ENCODE results near the gene ABL1. TPM values are rescaled to one million over a fixed set of nuclear protein-coding genes. Genes with fewer than 3 reads are reported as not detected.
"Not testable (repeated sequence)": the region's sequence is repeated elsewhere in the genome, so short reads cannot be mapped to it uniquely, and the experiment has no call there.

ABL1 gene
- total RNA-seq, 1 experiment from 2014 or later = 67.5 TPM

DNA sequence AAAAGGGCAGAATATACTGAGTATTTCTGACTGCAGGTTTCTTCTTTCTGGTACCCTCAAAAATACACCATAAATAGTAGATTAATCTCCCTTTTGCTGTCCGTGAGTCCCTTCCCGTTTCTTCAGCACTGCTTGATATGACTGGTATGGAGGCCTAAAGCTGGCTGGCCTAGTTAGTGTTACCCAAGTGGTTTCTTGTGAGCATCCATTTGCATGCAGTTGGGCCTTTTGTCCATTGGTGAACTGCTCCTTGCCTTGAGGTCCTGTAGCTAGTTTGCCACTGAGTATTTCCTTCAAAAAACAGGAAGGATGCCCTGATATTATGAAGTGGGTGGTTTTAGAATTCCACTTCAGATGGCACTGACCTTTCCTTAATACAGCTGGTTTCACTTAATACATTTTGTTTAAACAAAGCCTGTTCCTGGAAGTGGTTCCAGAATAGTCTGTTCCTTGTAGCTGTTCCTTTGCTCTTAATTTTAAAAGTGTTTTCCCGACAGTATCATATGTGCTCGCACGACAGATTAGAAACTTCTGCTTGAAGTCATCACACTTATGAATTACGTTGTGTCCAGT, 40.0 kb upstream of the ABL1 start:
- CTCF ChIA-PET = interaction anchor here (0.5 to 1.4 kb wide), 6 partner anchors 24 to 111 kb away, joined by 3 to 4 read pairs (median 4); no protein-coding TSS in a partner anchor
- Mint-ChIP-seq H3K4me1 (ENCODE audit: insufficient read depth, unreplicated experiment) (peaks cover 13% of the 10 kb centered on the region), H3K27ac (ENCODE audit: low read depth, unreplicated experiment) (peak overlapping the region; percentile 70), H3K27me3 (ENCODE audit: insufficient read depth, unreplicated experiment) (no peaks in the 10 kb centered on the region), H3K9me3 (ENCODE audit: unreplicated experiment) (peaks cover under 1% of the 10 kb centered on the region), H3K4me3 (ENCODE audit: unreplicated experiment) (no peak overlapping the region), H3K36me3 (ENCODE audit: insufficient read depth, unreplicated experiment) (peaks cover 5% of the 10 kb centered on the region)
- TSS peak; percentile 61 for BruUV-seq (replicated peaks)
- POLR2A ChIA-PET = interaction anchor here (0.8 to 6.8 kb wide), 11 partner anchors 9 to 166 kb away, joined by 3 to 47 read pairs (median 4); no protein-coding TSS in a partner anchor
- TF ChIP-seq, protein P1, sequence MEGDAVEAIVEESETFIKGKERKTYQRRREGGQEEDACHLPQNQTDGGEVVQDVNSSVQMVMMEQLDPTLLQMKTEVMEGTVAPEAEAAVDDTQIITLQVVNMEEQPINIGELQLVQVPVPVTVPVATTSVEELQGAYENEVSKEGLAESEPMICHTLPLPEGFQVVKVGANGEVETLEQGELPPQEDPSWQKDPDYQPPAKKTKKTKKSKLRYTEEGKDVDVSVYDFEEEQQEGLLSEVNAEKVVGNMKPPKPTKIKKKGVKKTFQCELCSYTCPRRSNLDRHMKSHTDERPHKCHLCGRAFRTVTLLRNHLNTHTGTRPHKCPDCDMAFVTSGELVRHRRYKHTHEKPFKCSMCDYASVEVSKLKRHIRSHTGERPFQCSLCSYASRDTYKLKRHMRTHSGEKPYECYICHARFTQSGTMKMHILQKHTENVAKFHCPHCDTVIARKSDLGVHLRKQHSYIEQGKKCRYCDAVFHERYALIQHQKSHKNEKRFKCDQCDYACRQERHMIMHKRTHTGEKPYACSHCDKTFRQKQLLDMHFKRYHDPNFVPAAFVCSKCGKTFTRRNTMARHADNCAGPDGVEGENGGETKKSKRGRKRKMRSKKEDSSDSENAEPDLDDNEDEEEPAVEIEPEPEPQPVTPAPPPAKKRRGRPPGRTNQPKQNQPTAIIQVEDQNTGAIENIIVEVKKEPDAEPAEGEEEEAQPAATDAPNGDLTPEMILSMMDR (IDR thresholded peaks at IDR 0.05; ENCODE audit: unreplicated experiment) = no peak
- DNase-seq (ENCODE audit: unreplicated experiment) = no peak
- intact Hi-C loops (cut with micrococcal nuclease) = no loop called here

- H3K4me1 Mint-ChIP-seq (ENCODE audit: insufficient read depth, unreplicated experiment); intact Hi-C loops (cut with micrococcal nuclease); H3K27ac Mint-ChIP-seq (ENCODE audit: low read depth, unreplicated experiment); H3K4me3 Mint-ChIP-seq (ENCODE audit: unreplicated experiment); DNase-seq (ENCODE audit: unreplicated experiment); BruUV-seq (replicated peaks); H3K27me3 Mint-ChIP-seq (ENCODE audit: insufficient read depth, unreplicated experiment); CTCF ChIA-PET; H3K36me3 Mint-ChIP-seq (ENCODE audit: insufficient read depth, unreplicated experiment); H3K9me3 Mint-ChIP-seq (ENCODE audit: unreplicated experiment): not testable (repeated sequence)
- POLR2A ChIA-PET = interaction anchor here (0.6 kb wide), 1 partner anchor 1595 kb away, joined by 4 read pairs; no protein-coding TSS in a partner anchor
These were observed 31.9 kb upstream of the ABL1 start for GRCh38 chr9:130803116-130803515.

GRCh38 chr9:130805510-130806326, 29.3 kb upstream of the ABL1 start:
- no peak overlapping the region for H3K27ac Mint-ChIP-seq (ENCODE audit: low read depth, unreplicated experiment)
- TF ChIP-seq, protein P1 (IDR thresholded peaks at IDR 0.05; ENCODE audit: unreplicated experiment) = no peak
- peaks cover 10% of the 10 kb centered on the region for H3K36me3 Mint-ChIP-seq (ENCODE audit: insufficient read depth, unreplicated experiment)
- no peak overlapping the region for H3K4me3 Mint-ChIP-seq (ENCODE audit: unreplicated experiment)
- BruUV-seq (replicated peaks) = no TSS peak
- intact Hi-C loops (cut with micrococcal nuclease) = no loop called here
- H3K9me3 Mint-ChIP-seq (ENCODE audit: unreplicated experiment) = peaks cover 15% of the 10 kb centered on the region
- POLR2A ChIA-PET = interaction anchor here (1.2 to 2.0 kb wide), 2 partner anchors 8 to 11 kb away, joined by 6 to 12 read pairs; no protein-coding TSS in a partner anchor
- CTCF ChIA-PET = interaction anchor here (0.6 to 1.6 kb wide), 2 partner anchors 8 to 697 kb away, joined by 4 to 7 read pairs; no protein-coding TSS in a partner anchor
- no peak for DNase-seq (ENCODE audit: unreplicated experiment)
- H3K27me3 Mint-ChIP-seq (ENCODE audit: insufficient read depth, unreplicated experiment) = no peaks in the 10 kb centered on the region
- peaks cover 7% of the 10 kb centered on the region for H3K4me1 Mint-ChIP-seq (ENCODE audit: insufficient read depth, unreplicated experiment)

DNA sequence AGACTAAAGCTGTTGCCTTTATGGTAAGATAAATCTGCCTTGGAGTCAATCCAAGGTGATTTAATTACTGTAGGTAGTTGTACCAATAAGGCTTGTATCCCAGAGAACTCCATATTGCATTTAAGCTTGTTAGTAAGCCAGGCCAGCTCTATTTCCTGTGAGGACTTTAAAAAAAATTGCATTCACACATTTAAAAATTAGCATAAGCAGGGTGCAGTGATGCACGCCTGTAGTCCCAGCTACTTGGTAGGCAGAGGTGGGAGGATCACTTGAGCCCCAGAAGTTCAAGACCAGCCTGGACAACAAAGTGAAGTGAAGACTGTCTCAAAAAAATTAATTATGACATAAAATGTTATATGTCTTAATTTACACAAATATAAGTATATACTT, 28.7 kb upstream of the ABL1 start:
- Mint-ChIP-seq H3K9me3 (ENCODE audit: unreplicated experiment) (peaks cover 17% of the 10 kb centered on the region), H3K27ac (ENCODE audit: low read depth, unreplicated experiment) (no peak overlapping the region), H3K4me3 (ENCODE audit: unreplicated experiment) (no peak overlapping the region), H3K27me3 (ENCODE audit: insufficient read depth, unreplicated experiment) (no peaks in the 10 kb centered on the region), H3K4me1 (ENCODE audit: insufficient read depth, unreplicated experiment) (peaks cover 7% of the 10 kb centered on the region), H3K36me3 (ENCODE audit: insufficient read depth, unreplicated experiment) (peaks cover 10% of the 10 kb centered on the region)
- intact Hi-C loops (cut with micrococcal nuclease) = no loop called here
- no TSS peak for BruUV-seq (replicated peaks)
- TF ChIP-seq, protein P1 (IDR thresholded peaks at IDR 0.05; ENCODE audit: unreplicated experiment) = no peak
- DNase-seq (ENCODE audit: unreplicated experiment) = no peak
- POLR2A ChIA-PET = interaction anchor here (1.2 to 2.0 kb wide), 2 partner anchors 8 to 12 kb away, joined by 6 to 12 read pairs; no protein-coding TSS in a partner anchor
- CTCF ChIA-PET = interaction anchor here (0.6 to 1.6 kb wide), 2 partner anchors 9 to 698 kb away, joined by 4 to 7 read pairs; no protein-coding TSS in a partner anchor
